Panc1 (cell line): ENCODE results near the gene ASIC3.

Source experiments
- CTCF ChIP-seq: fragments of 450-650 bp; IDR thresholded peaks from 2 replicates; pipeline ENCODE4 v1.5.1; 2017; ENCODE audit warnings: mild to moderate bottlenecking
- POLR2AphosphoS5 ChIP-seq: IDR thresholded peaks from 2 replicates; pipeline ENCODE4 v1.6.1; 2012; ENCODE audit warnings: mild to moderate bottlenecking, low read depth, low read length, moderate library complexity
- SIN3A ChIP-seq: IDR thresholded peaks from 2 replicates; pipeline ENCODE4 v1.6.1; 2012; ENCODE audit warnings: low read depth, mild to moderate bottlenecking, low read length, moderate library complexity, borderline replicate concordance; ENCODE audit not compliant: insufficient read depth
- TCF7L2 ChIP-seq: IDR thresholded peaks from 2 replicates; pipeline ENCODE4 v1.6.1; 2011; ENCODE audit warnings: mild to moderate bottlenecking, low read depth, low read length, inconsistent platforms

DNA sequence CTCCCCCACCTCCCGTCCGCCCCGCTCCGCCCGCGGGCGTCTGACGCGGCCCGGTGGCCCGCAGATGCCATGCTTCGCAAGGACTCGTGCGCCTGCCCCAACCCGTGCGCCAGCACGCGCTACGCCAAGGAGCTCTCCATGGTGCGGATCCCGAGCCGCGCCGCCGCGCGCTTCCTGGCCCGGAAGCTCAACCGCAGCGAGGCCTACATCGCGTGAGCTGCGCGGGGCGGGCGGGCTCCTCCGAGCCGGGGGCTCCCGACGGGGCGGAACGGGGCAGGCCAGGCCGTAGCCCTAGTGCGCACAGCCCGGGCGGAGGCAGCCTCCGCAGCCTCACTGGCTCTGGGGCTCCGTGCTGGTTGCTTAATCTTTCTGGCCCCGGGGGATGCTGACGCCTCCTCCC lies 2.8 kb downstream of the ASIC3 start:
- TF ChIP-seq CTCF (no peak), SIN3A (0 out of 2 replicates have a peak, but pooled peaks have one; percentile 45), TCF7L2 (no peak), POLR2AphosphoS5 (no peak)
